ENCODE data around the gene C21orf58.

The C21orf58 gene

GRCh38 chr21:46301759-46302158 is 21.9 kb downstream of the C21orf58 start:
- DNase-seq (ENCODE audit: low spot score) = no peak
- no peak for TF ChIP-seq CTCF (IDR thresholded peaks at IDR 0.05; ENCODE audit: extremely low read depth, missing control alignments)

- TF ChIP-seq CTCF (IDR thresholded peaks at IDR 0.05; ENCODE audit: extremely low read depth, missing control alignments) = no peak
- DNase-seq (ENCODE audit: low spot score) = no peak
Measured at GRCh38 chr21:46299167-46299566, 24.5 kb downstream of the C21orf58 start.

GRCh38 chr21:46297338-46298271 is 26.1 kb downstream of the C21orf58 start:
- DNase-seq (ENCODE audit: low spot score) = no peak
- TF ChIP-seq CTCF (IDR thresholded peaks at IDR 0.05; ENCODE audit: extremely low read depth, missing control alignments) = no peak

GRCh38 chr21:46295996-46296752 is 27.5 kb downstream of the C21orf58 start:
- no peak for TF ChIP-seq CTCF (IDR thresholded peaks at IDR 0.05; ENCODE audit: extremely low read depth, missing control alignments)
- DNase-seq (ENCODE audit: low spot score) = peak; percentile 67

- no peak for TF ChIP-seq CTCF (IDR thresholded peaks at IDR 0.05; ENCODE audit: extremely low read depth, missing control alignments)
- no peak for DNase-seq (ENCODE audit: low spot score)
Measured at GRCh38 chr21:46295177-46295770, 28.4 kb downstream of the C21orf58 start.

- DNase-seq (ENCODE audit: low spot score) = peak; percentile 74
- TF ChIP-seq CTCF (IDR thresholded peaks at IDR 0.05; ENCODE audit: extremely low read depth, missing control alignments) = no peak
Measured at GRCh38 chr21:46294647-46295176, 29.0 kb downstream of the C21orf58 start.
